GM19438 (cell line): ENCODE results near the gene AKR1B1.

ENCODE experiments used
- ATAC-seq: cut with Tn5 transposase; IDR thresholded peaks from one replicate; pipeline ENCODE4 v1.9.1; 2021; ENCODE audit warnings: low read depth; ENCODE audit not compliant: unreplicated experiment

AKR1B1 gene

GRCh38 chr7:134446923-134447322 lies 12.0 kb downstream of the AKR1B1 start:
- ATAC-seq = no peak

GRCh38 chr7:134446446-134446845 lies 12.5 kb downstream of the AKR1B1 start:
- no peak for ATAC-seq

DNA sequence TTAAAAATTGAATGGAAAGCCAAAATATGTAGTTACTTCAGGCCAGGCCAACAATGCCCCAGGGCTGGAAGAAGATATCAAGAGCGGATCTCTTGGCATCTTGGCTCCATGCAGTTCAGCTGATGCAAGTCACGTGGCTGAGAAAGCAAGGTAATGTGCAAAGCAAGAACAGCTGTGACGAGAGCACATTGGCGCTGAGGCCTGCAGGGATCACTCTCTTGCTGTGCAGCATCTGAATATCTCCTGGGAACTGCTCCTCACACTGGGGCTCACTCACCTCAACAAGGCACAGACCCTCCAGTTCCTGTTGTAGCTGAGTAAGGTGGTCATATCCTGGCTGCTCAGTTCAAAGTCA lies 14.0 kb downstream of the AKR1B1 start:
- no peak for ATAC-seq

- ATAC-seq = no peak
These were observed 14.5 kb downstream of the AKR1B1 start for GRCh38 chr7:134444198-134444960.

- no peak for ATAC-seq
These were observed 15.4 kb downstream of the AKR1B1 start for GRCh38 chr7:134443396-134444070.

DNA sequence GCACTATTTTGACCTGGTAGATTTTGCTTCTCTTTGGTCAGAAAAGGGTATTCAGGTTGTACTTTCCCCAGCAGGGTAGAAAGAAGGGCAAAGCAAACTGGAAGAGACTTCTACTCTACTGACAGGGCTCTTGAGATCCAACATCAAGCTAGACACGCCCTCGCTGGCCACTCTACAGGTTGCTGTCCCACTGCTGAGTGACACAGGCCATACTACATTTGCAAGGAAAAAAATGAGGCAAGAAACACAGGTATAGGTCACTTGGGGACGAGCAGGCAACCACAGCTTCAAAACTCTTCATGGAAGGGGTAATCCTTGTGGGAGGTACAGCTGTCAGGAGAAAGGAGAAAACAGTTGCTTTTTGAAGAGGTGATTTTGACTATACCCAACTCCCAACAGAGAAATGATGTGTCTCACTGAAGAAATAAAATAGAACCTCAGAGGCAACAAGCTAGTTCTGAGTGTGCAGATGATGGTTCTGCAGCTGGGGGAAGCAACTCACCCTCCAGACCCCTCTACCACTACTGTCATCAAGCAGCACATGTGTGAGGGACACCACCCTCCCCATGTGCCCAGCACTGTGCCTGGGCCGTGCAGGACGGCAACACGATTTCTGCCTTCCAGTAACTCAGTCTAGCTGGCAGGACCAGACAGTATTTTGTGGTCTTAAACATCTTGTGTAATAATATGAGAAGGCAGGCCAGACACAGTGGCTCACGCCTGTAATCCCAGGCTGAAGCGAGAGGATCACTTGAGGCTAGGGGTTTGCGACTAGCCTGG lies 16.3 kb downstream of the AKR1B1 start:
- no peak for ATAC-seq

DNA sequence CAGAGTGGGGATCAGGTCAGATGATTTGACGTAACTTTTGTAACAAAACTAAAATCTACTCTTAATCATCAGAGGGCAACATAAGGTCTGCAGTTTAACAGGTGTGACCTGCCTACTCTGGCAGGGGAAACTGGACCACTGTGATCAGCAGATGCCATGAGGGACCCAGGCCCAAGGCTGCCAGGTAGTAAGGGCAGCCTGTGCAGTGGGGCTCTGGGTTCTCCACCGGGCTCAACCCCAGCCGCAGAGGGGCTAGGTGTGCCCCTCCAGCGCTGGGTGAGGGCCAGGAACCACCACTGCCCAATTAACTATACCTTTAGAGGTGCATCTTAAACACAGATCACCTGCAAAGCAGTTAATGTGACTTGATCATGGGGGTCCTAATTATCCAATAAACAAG lies 17.6 kb downstream of the AKR1B1 start:
- ATAC-seq = no peak

- no peak for ATAC-seq
These were observed 18.4 kb downstream of the AKR1B1 start for GRCh38 chr7:134440476-134440875.

- ATAC-seq = no peak
These were observed 18.8 kb downstream of the AKR1B1 start for GRCh38 chr7:134440067-134440466.

- ATAC-seq = no peak
These were observed 20.0 kb downstream of the AKR1B1 start for GRCh38 chr7:134438946-134439345.

- ATAC-seq = no peak
These were observed 23.6 kb downstream of the AKR1B1 start for GRCh38 chr7:134435161-134435920.

DNA sequence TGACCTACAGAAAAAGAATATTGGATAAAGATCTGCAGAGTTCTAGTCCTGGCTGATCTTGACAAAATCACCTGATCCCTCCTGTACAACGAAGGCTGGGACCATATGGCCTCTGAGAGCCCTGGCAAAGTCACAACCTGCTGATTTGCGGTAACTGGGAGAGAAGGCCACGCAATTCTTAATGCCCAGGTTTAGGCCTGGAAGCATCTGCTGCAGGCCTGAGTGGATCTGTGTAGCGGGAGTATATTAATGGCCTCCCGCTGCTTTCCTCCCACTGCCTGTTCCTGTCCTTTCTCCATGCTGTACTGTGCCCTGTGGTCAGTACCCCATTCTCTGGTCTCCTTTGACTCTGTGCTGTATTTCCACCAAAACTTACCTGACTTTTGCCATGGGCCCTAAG lies 24.2 kb downstream of the AKR1B1 start:
- no peak for ATAC-seq

GRCh38 chr7:134433430-134433829 lies 25.5 kb downstream of the AKR1B1 start:
- no peak for ATAC-seq

DNA sequence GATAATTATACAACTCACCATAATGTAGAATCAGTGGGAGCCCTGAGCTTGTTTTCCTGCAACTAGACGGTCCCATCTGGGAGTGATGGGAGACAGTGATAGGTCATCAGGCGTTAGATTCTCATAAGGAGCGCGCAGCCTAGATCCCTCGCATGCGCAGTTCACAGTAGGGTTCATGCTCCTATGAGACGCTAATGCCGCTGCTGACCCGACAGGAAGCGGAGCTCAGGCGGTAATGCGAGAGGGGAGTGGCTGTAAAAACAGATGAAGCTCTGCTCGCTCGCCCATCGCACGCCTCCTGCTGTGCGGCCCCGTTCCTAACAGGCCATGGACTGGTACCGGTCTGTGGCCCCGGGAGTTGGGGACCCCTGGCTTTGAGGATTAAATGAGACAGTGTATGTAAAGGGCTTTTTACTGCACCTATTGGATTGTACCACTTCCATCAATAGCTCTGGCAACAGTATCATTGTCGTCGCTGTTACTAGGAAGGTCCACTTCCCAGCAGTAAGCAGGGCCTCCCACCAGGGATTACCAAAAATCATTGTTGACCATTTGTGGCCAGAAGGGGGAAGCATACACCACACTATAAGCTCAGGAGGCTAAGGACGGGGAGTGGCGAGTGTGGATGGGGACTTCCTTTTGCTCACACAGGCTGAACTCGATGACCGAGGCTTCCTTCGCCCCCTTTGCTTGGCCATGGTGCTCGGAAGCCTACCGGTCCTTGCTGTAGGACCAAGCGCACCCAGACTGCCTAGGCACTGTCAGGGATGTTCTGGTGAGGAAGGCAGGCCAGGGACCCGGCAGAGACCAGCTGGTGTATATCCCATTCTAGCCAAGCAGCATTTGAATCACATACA lies 26.4 kb downstream of the AKR1B1 start:
- ATAC-seq = peak; percentile 98

GRCh38 chr7:134431815-134432214 lies 27.1 kb downstream of the AKR1B1 start:
- no peak for ATAC-seq

DNA sequence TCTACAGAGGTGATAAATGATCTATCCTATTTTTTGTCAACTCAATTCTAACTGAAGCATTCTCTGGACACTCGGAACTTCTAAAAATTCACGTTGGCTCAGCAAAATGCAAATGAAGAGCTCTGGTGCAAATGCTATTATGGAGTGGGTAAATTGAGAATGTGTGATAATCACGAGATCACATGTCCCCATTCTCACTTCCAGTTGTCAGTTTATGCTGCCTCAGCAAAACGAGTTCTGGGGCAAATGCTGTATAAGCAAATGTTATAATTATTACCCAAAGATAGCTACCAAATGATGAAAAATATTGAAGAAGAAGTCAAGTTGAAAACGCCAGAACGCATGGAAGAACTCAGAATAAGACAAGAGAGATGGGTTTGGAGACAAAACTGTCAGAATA lies 29.4 kb downstream of the AKR1B1 start:
- no peak for ATAC-seq

GRCh38 chr7:134428942-134429341 lies 30.0 kb downstream of the AKR1B1 start:
- ATAC-seq = no peak

DNA sequence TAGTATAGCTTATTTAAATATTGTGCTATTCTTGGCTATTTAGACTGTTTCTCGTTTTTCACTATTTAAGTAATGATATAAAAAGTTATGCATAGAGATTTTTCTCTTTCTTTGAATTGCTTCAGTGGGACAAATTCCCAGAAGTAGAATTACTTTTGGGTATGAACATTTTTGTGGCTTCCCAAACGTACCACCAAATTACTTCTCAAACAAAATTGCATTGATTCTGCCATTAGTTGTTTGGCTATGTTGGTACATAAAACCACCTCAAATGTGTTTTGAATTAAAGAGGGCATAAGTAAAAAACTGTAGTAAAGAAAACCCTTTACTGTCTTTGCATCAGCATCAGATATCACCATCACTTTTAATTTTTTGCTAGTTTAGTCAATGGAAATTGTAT lies 31.0 kb downstream of the AKR1B1 start:
- ATAC-seq = no peak

- no peak for ATAC-seq
These were observed 33.1 kb downstream of the AKR1B1 start for GRCh38 chr7:134425777-134426176.

DNA sequence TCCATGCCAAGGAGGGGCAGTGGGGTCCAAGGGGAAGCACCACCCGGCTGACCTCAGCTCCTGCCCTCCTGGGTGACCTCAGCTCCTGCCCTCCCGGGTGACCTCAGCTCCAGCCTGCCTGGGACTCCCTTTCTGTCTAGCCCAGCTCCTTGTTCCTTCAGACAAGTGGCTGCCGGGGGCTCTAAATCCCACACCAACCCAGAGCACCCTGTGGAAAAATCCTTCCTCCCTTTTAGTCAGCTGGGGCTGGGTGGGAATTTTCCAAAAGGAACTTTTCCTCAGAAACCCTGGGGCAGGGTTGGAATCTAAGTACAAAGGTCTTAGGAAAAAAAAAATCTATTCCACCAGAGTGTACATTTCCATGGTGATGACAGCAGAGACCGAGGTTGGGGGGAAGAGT lies 36.3 kb downstream of the AKR1B1 start:
- ATAC-seq = no peak
